Measurements from ENCODE around the gene DLGAP1. TPM values are rescaled to one million over a fixed set of nuclear protein-coding genes. Genes with fewer than 3 reads are reported as not detected.

Gene DLGAP1
- total and polyA plus RNA-seq, 2 of the 13 experiments (the other 11 are each of a cell fraction or from before 2014, with no cell fraction given): 0.01 TPM; not detected in 1

- TF ChIP-seq PATZ1 (CRISPR knock-in tag; IDR thresholded peaks at IDR 0.05): peak; percentile 100
- no peak; the same call in 1 of the 2 replicates for TF ChIP-seq KDM3A (CRISPR knock-in tag; IDR thresholded peaks at IDR 0.05; ENCODE audit: low read depth)
- TF ChIP-seq, protein P1, sequence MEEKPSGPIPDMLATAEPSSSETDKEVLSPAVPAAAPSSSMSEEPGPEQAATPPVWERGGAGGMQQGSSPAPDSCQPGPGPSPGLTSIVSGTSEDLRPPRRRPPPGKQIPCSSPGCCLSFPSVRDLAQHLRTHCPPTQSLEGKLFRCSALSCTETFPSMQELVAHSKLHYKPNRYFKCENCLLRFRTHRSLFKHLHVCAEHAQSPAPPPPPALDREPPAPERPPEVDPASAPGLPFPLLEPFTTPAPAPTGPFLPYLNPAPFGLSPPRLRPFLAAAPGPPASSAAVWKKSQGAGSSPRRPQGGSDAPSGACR (CRISPR knock-in tag; IDR thresholded peaks at IDR 0.05): peak; percentile 59; the same call in 1 of the 2 replicates
- TF ChIP-seq, protein P2, sequence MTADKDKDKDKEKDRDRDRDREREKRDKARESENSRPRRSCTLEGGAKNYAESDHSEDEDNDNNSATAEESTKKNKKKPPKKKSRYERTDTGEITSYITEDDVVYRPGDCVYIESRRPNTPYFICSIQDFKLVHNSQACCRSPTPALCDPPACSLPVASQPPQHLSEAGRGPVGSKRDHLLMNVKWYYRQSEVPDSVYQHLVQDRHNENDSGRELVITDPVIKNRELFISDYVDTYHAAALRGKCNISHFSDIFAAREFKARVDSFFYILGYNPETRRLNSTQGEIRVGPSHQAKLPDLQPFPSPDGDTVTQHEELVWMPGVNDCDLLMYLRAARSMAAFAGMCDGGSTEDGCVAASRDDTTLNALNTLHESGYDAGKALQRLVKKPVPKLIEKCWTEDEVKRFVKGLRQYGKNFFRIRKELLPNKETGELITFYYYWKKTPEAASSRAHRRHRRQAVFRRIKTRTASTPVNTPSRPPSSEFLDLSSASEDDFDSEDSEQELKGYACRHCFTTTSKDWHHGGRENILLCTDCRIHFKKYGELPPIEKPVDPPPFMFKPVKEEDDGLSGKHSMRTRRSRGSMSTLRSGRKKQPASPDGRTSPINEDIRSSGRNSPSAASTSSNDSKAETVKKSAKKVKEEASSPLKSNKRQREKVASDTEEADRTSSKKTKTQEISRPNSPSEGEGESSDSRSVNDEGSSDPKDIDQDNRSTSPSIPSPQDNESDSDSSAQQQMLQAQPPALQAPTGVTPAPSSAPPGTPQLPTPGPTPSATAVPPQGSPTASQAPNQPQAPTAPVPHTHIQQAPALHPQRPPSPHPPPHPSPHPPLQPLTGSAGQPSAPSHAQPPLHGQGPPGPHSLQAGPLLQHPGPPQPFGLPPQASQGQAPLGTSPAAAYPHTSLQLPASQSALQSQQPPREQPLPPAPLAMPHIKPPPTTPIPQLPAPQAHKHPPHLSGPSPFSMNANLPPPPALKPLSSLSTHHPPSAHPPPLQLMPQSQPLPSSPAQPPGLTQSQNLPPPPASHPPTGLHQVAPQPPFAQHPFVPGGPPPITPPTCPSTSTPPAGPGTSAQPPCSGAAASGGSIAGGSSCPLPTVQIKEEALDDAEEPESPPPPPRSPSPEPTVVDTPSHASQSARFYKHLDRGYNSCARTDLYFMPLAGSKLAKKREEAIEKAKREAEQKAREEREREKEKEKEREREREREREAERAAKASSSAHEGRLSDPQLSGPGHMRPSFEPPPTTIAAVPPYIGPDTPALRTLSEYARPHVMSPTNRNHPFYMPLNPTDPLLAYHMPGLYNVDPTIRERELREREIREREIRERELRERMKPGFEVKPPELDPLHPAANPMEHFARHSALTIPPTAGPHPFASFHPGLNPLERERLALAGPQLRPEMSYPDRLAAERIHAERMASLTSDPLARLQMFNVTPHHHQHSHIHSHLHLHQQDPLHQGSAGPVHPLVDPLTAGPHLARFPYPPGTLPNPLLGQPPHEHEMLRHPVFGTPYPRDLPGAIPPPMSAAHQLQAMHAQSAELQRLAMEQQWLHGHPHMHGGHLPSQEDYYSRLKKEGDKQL (CRISPR knock-in tag; IDR thresholded peaks at IDR 0.05; ENCODE audit: low read depth): no peak; the same call in 1 of the 2 replicates
- no peak for TF ChIP-seq ZNF44 (CRISPR knock-in tag; IDR thresholded peaks at IDR 0.05)
- 0 out of 2 replicates have a peak, but pooled peaks have one; percentile 73 for TF ChIP-seq SATB2 (CRISPR knock-in tag; IDR thresholded peaks at IDR 0.05)
- no peak for TF ChIP-seq KLF9 (CRISPR knock-in tag; IDR thresholded peaks at IDR 0.05; ENCODE audit: low read depth)
- TF ChIP-seq LBX2 (CRISPR knock-in tag; IDR thresholded peaks at IDR 0.05; ENCODE audit: borderline replicate concordance): no peak
- TF ChIP-seq ZNF800 (CRISPR knock-in tag; IDR thresholded peaks at IDR 0.05): peak; percentile 49; the same call in 1 of the 2 replicates
- TF ChIP-seq SYNCRIP (IDR thresholded peaks at IDR 0.05; ENCODE audit: insufficient read depth, low read depth, low read length): no peak
- TF ChIP-seq NR2C2 (CRISPR knock-in tag; IDR thresholded peaks at IDR 0.05; ENCODE audit: borderline replicate concordance): no peak
- TF ChIP-seq ZNF350 (CRISPR knock-in tag; IDR thresholded peaks at IDR 0.05; ENCODE audit: borderline replicate concordance, low read depth): peak; percentile 66; the same call in 1 of the 2 replicates
- TF ChIP-seq NCOR1 (IDR thresholded peaks at IDR 0.05; ENCODE audit: borderline replicate concordance, low read length): no peak; the same call in none of the 2 replicates
- no peak for TF ChIP-seq HOXA7 (CRISPR knock-in tag; IDR thresholded peaks at IDR 0.05)
- TF ChIP-seq NFYC (CRISPR knock-in tag; IDR thresholded peaks at IDR 0.05): peak; percentile 71
- TF ChIP-seq TEF (CRISPR knock-in tag; IDR thresholded peaks at IDR 0.05): 0 out of 2 replicates have a peak, but pooled peaks have one; percentile 34
Measured at GRCh38 chr18:3447895-3448837, 1006.9 kb downstream of the DLGAP1 start (continued).

Data from HepG2 (cell line).